NOMO-1 (cell line): ENCODE measurements around the gene SDCCAG8.

Experiments
- DNase-seq, 2 experiments: peaks; one replicate each; lab custom pipeline; 2025; ENCODE audit not compliant: unreplicated experiment in 2 of 2; lab: John Stamatoyannopoulos, UW

SDCCAG8 gene

DNA sequence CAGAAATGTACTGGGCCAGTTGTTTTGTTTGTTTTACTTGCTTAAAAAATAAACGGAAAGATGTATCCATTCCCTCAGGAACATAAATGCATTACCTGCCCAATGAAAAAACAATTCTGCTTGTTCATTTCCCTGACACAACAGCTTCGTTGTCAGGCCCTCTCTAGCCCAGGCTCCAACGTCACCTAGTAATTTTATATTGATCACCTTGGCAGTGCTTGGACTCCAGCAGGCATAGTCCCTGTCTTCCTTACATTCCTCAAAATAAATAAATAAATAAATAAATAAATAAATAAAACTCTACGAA, 2.0 kb upstream of the SDCCAG8 start:
- DNase-seq = no peak

DNA sequence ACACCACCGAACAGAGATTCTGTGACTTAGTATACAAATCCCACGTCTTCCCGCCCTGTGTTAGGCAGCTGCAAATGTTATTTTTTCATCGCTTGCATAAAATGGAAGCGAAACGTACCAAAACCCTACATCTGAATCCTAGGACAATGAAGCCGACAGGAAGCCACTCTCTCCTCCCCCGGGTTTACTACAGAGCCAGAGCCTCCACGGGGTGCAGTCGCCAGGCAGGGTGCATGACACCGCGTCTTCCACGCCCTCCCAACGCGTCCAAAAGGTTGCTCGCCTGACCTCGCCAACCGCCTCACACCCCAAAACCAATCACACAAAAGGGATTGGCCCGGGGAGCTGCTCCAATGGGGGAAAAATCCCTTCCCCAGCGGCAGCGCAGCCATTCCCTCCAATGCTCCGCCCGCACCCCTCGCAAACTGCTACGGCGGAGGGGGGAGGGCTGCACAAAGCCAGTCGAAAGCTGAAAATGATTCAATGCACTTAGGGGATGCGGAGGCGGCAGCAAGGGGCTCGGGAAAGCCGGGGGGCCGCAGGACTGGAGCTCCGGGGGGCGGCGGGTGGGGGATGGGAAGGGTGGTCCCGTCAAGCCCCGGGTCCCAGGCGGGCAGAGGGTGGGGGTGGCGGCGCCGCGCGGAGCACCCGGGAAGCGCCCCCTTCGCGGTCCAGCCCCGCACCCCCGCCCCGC, 1.5 kb upstream of the SDCCAG8 start:
- peak; percentile 48 to 54 for DNase-seq

DNA sequence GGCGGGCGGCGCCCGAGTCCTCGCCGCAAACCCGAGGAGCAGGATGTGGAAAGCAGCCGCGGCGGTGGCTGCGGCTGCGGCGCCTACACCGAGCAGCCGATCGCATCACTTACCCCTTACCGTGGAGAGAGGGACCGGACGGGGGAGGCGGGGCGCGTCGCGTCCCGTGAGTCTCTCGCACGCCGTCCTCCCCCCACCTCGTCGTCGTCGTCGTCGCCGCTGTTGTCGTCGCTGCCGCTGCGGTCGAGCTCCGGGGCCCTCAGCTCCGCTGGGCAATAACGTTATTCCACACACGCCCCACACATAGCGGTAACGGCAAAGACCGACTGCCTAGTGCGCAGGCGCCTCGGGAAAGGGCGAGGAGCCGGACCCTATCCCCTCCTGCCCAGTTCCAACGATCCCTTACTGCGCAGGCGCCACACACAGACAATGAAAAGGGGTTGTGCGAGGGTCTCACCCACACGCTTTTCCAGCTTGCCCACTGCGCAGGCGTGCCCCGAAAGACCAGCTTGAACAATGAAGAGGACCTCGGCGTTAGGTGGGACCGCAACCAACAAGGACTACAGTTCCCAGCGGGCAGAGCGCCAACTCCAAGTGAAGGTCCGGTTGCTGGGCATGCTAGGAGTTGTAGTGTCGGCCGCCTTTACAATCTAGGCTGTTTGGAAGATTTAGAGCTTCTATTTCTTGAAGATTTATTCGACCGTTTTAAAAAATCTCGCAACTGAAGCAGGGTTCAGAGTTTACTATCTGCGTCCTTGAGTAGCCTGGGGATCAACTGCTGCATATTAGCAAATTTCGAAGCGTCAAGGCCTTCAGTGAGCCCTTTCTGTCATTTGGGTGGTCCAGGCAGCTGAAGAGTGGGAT, 682 bp upstream of the SDCCAG8 start, which contains the start of gene CEP170:
Gene CEP170 (minus strand): TSS at position 355 of the 864 bp plus-strand sequence. CDS start 30,001 bp downstream, outside the sequence.
- peak; percentile 87 to 90 for DNase-seq

DNA sequence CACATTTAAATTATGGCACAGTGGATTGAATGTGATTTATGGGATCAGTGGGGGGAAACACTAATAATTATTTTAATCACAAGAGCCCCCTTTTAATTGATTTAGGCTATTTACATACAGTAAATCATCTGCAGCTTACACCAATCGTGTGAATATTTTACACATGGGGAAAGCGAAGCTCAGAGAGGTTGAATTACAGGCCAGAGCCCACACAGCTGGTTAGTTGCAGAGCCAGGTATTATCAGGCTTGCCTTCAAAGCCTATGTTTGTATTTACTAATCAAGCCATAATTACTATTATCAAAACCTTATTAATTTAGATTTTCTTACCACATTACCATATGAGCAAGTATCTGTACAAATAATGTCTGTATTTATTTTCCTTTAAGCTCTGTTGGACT, 749 bp downstream of the SDCCAG8 start:
- DNase-seq = peak in 1 of 2 experiments; percentile 15

DNA sequence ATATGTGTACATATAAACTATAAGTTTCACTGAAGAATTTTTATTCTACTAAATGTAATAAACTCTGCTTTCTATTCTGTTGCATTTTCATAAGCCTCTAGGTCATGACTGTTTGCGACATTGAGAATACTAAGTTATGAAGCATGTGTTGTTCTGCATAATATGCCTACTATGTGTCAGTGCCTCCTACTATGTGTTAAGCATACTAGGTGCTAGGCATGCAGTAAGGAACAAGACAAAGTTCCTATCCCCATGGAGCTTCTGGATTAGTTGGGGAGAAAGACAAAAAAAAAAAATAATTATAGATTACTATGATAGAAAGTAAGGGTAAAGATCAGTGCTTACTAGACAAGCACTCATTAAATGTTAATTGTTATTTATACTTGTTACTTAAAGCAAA, 1.3 kb downstream of the SDCCAG8 start:
- no peak for DNase-seq

DNA sequence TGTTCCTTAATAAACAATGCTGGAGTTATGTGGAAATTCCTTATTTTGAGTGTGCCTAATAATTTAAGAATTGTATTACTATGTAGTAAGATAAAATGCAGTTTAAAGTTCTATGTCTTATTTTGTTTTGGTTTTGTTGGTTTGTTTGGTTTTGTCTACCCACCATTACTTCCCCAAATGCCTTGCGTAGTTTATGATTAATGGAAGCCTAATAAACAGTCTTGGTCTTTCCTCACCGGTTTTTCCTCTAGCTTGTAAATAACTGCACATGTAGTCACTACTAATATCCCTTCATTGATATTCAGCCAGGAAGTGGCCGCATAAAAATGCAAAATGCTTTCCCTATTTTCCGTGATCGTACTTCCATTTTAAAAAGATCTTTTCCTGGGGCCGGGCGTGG, 2.9 kb downstream of the SDCCAG8 start:
- no peak for DNase-seq

DNA sequence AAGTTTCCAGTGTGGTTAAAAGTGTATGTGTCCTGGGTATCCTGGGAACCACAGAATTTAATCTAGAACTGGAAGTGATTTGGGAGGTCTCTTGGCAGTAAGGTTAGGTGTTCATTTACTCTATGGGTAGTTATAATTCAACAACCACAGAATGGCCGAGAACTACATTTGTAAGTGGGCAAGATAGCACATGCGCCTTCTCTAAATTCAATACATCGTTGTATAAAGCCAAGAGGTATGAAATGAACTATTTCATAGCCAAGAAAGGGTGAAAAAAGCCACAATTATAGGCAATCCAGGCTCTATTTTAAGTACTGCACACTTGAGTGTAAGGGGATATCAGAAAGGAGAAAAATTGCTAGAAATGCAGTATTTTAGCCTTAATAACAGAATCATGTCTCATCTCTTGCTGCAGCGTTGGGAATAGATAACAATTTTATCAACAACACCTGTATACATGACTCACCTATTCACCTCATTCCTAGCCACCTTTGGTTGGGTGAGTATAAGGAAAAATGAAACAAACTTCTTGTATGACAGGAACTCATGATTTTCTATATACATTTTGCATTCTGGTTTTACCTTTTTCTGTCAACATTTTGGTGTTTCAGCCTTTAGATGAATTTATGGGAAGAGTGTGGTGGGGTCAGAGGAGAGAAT, 4.5 kb downstream of the SDCCAG8 start:
- no peak for DNase-seq

DNA sequence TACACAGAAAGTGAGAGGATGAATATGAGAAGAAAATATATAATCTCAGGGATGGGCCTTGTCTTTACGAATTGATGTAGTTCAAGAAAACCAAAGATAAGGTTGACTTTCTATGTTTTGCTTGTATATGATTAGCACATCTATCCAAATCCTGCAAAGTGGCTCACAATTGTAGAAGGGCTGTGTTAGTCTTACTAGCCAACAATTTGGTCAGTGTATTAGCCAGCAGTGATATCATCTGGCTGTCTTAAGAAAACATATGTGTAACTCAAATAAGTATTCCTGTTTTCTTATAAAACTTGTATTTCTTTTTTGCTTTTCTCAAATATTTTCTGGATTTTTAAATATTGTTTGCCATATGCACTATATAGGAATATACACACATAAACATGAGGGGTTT, 5.5 kb downstream of the SDCCAG8 start:
- DNase-seq = no peak

DNA sequence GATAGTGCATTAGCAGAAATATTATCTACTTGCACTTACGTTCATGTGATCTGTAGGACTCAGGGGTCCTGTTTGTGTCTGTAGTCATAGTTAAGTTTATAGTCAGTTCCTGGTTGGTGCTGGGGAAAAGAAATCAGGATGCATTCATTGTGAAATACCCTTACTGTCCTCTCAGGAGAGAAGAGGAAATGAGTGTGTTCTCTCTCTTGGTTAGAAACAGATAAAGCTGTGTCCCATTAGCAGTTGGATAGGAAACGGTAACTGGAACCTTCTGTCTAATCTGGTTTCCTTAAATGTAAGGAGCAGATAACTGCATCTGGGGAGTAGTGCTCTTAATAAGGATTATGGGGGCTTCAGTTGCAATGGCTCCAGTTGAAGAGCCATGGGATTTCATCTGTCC, 8.9 kb downstream of the SDCCAG8 start:
- DNase-seq = peak; percentile 53 to 86

DNA sequence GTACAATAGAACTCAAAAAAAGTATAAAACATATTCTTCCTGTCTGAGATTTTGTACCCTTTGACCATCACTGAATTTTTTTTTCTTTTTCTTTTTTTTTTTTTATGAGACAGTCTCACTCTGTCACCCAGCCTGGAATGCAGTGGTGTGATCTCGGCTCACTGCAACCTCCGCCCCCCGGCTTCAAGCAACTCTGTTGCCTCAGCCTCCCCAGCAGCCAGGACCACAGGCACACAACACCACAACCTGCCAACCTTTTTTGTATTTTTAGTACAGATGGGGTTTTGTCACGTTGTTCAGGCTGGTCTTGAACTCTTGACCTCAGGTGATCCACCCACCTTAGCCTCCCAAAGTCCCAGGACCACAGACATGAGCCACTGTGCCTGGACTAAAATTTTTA, 10.4 kb downstream of the SDCCAG8 start:
- DNase-seq = no peak

DNA sequence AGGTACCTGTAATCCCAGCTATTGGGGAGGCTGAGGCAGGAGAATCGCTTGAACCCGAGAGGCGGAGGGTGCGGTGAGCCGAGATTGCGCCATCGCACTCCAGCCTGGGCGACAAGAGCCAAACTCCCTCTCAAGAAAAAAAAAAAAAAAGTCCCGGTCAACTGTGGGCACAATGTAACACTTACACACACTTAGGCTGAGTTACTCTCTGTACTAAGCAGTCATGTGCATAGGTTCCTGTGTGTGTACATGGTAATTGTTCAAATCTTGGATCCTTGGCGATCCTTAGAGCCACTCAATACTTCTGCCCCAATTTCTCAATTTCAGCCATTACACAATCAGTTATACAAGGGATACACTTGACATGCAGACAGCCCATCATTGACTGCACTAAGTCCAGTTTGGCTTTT, 11.6 kb downstream of the SDCCAG8 start:
- peak; percentile 59 to 73 for DNase-seq

DNA sequence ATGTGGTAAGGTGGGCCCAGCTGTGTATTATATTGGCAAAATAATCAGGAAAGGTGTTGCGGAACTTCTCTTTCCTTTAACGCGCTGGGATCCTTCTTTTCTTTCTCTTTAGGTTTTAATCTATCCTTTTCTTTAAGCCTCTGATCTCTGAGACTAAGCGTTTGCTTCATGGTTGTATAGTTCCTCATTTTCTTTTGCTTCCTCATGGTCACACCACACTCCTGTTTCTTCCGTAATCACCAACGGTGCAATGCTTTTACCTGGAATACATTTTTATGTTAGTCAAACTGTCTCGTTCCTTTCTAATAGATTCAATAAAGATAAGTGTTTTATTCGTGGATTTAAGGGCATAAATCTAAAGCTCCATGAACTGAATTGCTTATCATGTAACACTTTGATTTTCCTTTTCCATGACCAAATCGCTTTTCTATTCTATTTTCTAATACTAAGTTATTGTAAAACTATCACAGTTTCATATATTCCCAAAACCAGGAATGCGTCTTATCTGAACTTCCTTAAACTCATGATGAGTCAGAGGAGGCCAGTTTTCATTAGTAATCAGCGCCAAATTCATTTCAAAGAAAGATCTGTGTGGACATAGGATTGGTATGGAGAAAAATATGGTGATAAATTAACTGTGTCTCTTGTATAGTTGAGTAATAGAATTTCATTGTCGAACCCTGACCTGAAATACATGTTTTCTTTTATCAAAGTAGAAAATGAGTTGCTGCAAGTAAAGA, 12.2 kb downstream of the SDCCAG8 start:
- DNase-seq = peak; percentile 59 to 76

DNA sequence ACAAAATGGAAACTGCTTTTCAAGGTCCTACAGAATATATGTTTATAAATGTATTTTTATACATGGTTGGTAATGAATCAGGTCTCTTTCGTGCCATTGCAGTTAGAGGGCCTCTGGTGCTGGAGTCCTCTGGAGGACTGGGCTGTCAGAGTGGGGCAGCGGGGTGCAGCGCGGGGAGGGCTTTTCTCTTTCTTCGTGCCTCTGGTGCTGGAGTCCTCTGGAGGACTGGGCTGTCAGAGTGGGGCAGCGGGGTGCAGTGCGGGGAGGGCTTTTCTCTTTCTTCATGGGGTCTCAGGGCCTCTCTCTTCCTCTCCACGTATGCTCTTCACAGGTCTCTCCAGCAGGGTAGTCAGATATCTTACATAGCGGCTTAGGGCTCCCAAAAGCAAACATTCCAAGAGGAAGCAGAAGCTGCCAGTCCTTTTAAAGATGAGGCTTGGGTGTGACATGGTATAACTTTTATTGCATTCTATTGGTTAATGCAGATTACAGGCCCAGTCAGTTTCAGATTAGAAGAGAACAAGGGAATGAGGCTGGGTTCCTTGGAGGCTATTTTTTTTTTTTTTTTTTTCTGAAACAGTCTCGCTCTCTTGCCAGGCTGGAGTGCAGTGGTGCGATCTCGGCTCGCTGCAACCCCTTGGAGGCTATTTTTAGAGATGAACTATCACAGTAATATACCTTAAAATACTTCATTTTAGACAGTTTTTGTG, 13.1 kb downstream of the SDCCAG8 start:
- no peak for DNase-seq

DNA sequence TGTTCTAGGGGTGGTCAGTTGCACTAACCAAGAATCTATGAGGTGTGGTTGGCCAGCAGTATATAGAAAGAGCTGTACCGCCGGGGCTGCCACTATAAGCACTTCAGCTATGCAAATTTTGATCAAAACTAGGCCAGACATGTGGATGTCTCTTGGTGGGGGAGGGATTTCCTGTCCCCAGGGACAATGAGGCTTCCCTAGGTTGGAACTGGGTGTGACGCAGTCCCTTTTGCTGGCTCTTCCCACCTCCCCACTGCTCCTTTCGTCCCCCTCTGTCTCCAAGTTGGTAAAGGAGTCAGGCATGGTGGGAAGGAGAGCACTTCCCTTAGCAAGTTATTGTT, 13.6 kb downstream of the SDCCAG8 start:
- DNase-seq = no peak

DNA sequence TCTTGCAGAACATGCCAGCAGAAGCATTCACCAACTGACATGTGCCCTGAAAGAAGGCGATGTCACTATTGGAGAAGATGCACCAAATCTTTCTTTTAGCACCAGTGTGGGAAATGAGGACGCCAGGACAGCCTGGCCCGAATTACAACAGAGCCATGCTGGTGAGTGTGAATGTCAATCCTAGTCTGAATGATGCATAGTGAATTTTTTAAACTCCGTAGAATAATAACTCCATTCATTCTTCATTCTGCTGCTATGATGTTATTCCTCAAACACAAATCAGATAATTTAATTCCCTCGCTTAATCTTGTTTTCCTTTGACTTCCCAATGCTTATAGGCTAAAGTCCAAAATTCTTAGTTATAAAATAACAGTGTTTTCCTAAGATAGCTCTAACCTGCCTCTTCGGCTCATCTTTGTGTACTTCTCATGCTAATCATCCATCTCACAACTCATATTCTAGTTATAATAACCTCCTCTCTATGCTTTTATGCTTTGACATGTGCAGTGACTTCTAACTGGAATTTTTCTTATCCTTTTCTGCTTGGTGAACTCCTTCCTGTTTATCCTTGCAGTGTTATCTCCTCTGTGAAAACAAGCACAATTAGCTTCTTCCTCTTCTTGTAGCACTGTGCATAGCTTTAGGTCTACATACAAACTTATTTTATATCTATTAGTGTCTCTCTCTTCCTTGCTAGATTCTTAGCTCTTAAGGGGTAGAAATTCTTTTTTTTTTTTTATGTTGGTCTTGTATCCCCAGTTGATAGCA, 14.4 kb downstream of the SDCCAG8 start:
- DNase-seq = no peak

DNA sequence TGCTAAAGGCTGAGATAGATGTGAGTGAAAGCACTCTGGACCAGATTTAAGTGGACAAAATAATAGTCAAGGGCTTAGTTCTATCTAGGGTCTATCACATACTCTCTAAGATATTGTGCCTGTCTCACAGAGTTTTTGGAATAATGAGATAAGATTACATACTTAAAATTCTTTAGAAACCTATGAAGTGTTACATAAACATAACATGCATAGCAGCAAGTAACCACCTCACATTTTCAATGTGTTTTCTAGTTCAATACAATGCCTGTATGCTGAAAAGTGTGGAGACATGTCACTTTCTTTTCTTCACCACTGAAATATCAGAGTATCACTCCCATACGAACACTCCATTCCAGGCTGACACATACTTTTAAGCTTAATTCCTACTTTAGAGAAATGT, 16.2 kb downstream of the SDCCAG8 start:
- DNase-seq = no peak

DNA sequence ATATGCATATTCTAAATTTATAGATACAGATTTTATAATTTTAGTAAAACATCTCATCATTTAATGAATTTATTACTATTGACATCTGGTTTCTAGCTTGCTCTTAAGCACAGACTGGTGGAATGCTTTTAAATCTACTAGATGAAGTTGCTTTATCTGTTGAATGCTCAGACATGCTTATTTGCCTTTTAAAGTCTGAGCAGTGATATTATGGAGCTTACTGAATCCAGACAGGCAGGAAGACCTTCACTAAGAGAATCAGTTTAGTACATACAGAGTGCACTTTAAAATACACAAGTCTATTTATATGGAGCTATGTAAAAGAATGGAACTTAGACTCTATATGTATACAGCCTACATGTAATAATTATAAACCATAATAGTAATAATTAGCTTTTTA, 16.6 kb downstream of the SDCCAG8 start:
- DNase-seq = no peak

DNA sequence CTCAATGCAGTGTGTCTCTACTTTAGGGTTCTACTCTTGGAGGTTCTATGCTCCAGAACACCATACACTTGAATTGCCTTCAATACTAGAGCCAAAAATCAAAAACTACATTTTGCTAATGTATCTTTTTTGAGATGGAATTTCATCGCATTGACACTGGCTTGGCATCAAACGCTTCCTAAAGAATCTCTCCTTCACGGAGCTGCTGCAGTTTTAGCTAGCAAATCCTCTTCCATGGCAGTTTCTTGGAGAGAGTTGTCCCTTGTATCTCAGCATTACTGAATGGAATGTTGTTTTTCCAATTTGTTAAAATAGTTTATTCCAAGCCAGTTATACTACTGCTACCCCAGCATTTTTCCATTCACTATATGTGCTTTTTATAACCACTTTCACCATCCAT, 17.7 kb downstream of the SDCCAG8 start:
- DNase-seq = no peak

DNA sequence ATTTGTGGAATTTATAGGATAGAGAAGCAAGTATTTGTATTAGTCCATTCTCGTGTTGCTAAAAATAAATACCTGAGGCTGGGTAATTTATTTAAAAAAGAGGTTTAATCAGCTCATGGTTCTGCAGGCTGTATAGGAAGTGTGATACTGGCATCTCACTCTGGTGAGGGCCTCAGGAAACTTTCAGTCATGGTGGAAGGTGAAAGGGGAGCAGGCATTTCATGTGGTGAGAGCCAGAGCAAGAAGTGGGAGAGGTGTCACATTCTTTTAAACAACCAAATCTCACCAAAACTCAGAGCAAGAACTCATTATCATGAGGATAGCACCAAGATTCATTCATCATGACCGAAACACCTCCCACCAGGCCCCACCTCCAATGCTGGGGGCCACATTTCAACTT, 18.1 kb downstream of the SDCCAG8 start:
- no peak for DNase-seq

DNA sequence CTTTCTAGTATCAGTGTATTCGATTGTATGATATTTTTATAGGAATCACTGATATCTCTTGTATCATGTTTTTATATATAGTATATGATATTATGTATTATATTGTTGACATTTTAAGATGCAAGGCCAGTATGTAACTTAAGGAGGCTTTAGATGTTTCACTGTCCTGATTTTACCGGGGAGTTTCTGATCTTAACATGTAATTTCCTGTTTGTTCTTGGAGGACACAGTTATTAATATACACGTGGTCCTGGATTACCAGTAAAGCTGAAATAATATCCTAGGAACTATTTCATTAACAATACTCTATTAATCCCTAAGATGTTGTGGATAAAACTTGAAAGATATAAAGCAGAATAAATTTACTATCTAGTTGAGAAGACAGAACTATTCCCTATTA, 19.5 kb downstream of the SDCCAG8 start:
- no peak for DNase-seq
